Activated CD8-positive, alpha-beta memory T cell treated with anti-CD3 and anti-CD28 coated beads for 1 hour (primary cell): ENCODE data around the gene RGS21.
"Not testable (repeated sequence)": the region's sequence is repeated elsewhere in the genome, so short reads cannot be mapped to it uniquely, and the experiment has no call there.

ENCODE experiments used
- DNase-seq, 2 donors: peaks; one replicate each; pipeline ENCODE4 v3.0.0-alpha.2; 2020; ENCODE audit warnings: low read depth in 1 of 2; ENCODE audit errors: extremely low read depth in 1 of 2

RGS21 gene

GRCh38 chr1:192316942-192317450 is at the start of gene RGS21:
Gene RGS21 (plus strand): TSS chr1:192316992. CDS start chr1:192343037, 26,045 bp downstream.
- DNase-seq, result no peak

GRCh38 chr1:192268468-192269052 is 48.2 kb upstream of the RGS21 start:
- no peak for DNase-seq

- DNase-seq, result no peak
Measured at GRCh38 chr1:192270398-192270797, 46.4 kb upstream of the RGS21 start.

GRCh38 chr1:192272732-192273131 is 44.1 kb upstream of the RGS21 start:
- DNase-seq, result no peak

- DNase-seq, result no peak
Measured at GRCh38 chr1:192274588-192274987, 42.2 kb upstream of the RGS21 start.

GRCh38 chr1:192277635-192278034 is 39.2 kb upstream of the RGS21 start:
- no peak for DNase-seq

- no peak for DNase-seq
Measured at GRCh38 chr1:192284927-192285326, 31.9 kb upstream of the RGS21 start.

- DNase-seq, result no peak
Measured at GRCh38 chr1:192303029-192303428, 13.8 kb upstream of the RGS21 start.

GRCh38 chr1:192308314-192308713 is 8.5 kb upstream of the RGS21 start:
- not testable (repeated sequence) for DNase-seq

GRCh38 chr1:192311281-192311680 is 5.5 kb upstream of the RGS21 start:
- no peak for DNase-seq

GRCh38 chr1:192327997-192328396 is 11.2 kb downstream of the RGS21 start:
- DNase-seq, result no peak

- no peak for DNase-seq
Measured at GRCh38 chr1:192342842-192343241, 26.1 kb downstream of the RGS21 start.

- no peak for DNase-seq
Measured at GRCh38 chr1:192343344-192343743, 26.6 kb downstream of the RGS21 start.

- DNase-seq, result no peak
Measured at GRCh38 chr1:192349314-192349713, 32.5 kb downstream of the RGS21 start.

- no peak for DNase-seq
Measured at GRCh38 chr1:192350356-192350755, 33.6 kb downstream of the RGS21 start.

- DNase-seq, result no peak
Measured at GRCh38 chr1:192351550-192351949, 34.8 kb downstream of the RGS21 start.

- DNase-seq, result no peak
Measured at GRCh38 chr1:192357924-192358323, 41.1 kb downstream of the RGS21 start.

- no peak for DNase-seq
Measured at GRCh38 chr1:192358402-192358801, 41.6 kb downstream of the RGS21 start.

- DNase-seq, result no peak
Measured at GRCh38 chr1:192358822-192359221, 42.0 kb downstream of the RGS21 start.

- no peak for DNase-seq
Measured at GRCh38 chr1:192363177-192363576, 46.4 kb downstream of the RGS21 start.

- DNase-seq, result no peak
Measured at GRCh38 chr1:192367436-192367835, 50.6 kb downstream of the RGS21 start.

GRCh38 chr1:192375306-192375705 is 58.5 kb downstream of the RGS21 start:
- no peak for DNase-seq

GRCh38 chr1:192376374-192376773 is 59.6 kb downstream of the RGS21 start:
- DNase-seq, result no peak
